Natural killer cell (primary cell): Measurements from ENCODE around the gene SLC38A11. TPM values are rescaled to one million over a fixed set of nuclear protein-coding genes. Genes with fewer than 3 reads are reported as not detected.

Experiments
- ATAC-seq, 3 donors: fragments of 150-1000 bp in 2 of 3; fragments of 200-7000 bp in 1 of 3; cut with Tn5 transposase; 1 replicate in 1 of 3; 2 replicates in 2 of 3; pipeline ENCODE4 v1.10.0; 2021; ENCODE audit warnings: mild to moderate bottlenecking in 2 of 3, moderate library complexity in 2 of 3
- DNase-seq, 2 donors: peaks; one replicate each; pipeline versions ENCODE4 v3.0.0 to v3.0.0-alpha.2; 2013 to 2021; ENCODE audit warnings: mixed read lengths in 1 of 2
- H3K27ac ChIP-seq: one replicate; pipeline ENCODE4 v1.5.1; 2013; ENCODE audit warnings: mild to moderate bottlenecking, low read length
- H3K27me3 ChIP-seq: one replicate; pipeline ENCODE4 v1.6.1; 2013; ENCODE audit warnings: low read length; ENCODE audit not compliant: control insufficient read depth, insufficient read depth
- H3K36me3 ChIP-seq: one replicate; pipeline ENCODE4 v1.6.1; 2013; ENCODE audit warnings: low read length; ENCODE audit not compliant: control insufficient read depth, insufficient read depth
- H3K4me1 ChIP-seq: one replicate; pipeline ENCODE4 v1.6.1; 2013; ENCODE audit warnings: low read length; ENCODE audit not compliant: control insufficient read depth, insufficient read depth
- H3K4me3 ChIP-seq: one replicate; pipeline ENCODE4 v1.5.1; 2013; ENCODE audit warnings: low read length
- H3K9me3 ChIP-seq: one replicate; pipeline ENCODE4 v1.6.1; 2013; ENCODE audit warnings: low read length; ENCODE audit not compliant: control insufficient read depth, insufficient read depth
- H3K27ac Mint-ChIP-seq, 2 donors: one replicate each; pipeline ENCODE4 v1.8.0; 2022; ENCODE audit warnings: mild to moderate bottlenecking in 2 of 2, mixed read lengths in 2 of 2, moderate library complexity in 1 of 2
- H3K27me3 Mint-ChIP-seq, 2 donors: one replicate each; pipeline ENCODE4 v1.8.0; 2022; ENCODE audit warnings: low read depth in 2 of 2, mixed read lengths in 2 of 2
- H3K36me3 Mint-ChIP-seq: one replicate; pipeline ENCODE4 v1.8.0; 2022; ENCODE audit warnings: mixed read lengths
- H3K4me1 Mint-ChIP-seq, 2 donors: one replicate each; pipeline ENCODE4 v1.8.0; 2022; ENCODE audit warnings: mixed read lengths in 2 of 2
- H3K4me3 Mint-ChIP-seq: one replicate; pipeline ENCODE4 v1.8.0; 2022; ENCODE audit warnings: mild to moderate bottlenecking, moderate library complexity, mixed read lengths
- H3K9me3 Mint-ChIP-seq, 2 donors: one replicate each; pipeline ENCODE4 v1.8.0; 2022; ENCODE audit warnings: mixed read lengths in 2 of 2
- WGBS: methylation state at CpG from one replicate; pipeline ENCODE4 v1.1.7; 2013; ENCODE audit warnings: missing lambda C conversion rate; ENCODE audit not compliant: insufficient coverage; 5-methylcytosine and 5-hydroxymethylcytosine counted together
- intact Hi-C: fragments of 100-400 bp; cut with micrococcal nuclease; formaldehyde crosslinking; loops from one replicate; pipeline ENCODE4 v1.14.2; 2022
- total RNA-seq, 4 donors: library from RNA; stranded (reverse); fragments of 120-200 nt in 1 of 4; gene quantifications; one replicate each; pipeline versions ENCODE4 v1.2.3 to v1.2.4, GENCODE V29; 2013 to 2022
- TF ChIP-seq, protein P1 (sequence below): fragments of 200-600 bp; IDR thresholded peaks from one replicate; pipeline ENCODE4 v1.8.0; 2022; ENCODE audit warnings: antibody characterized with exemption

Gene SLC38A11
- total RNA-seq, 3 donors from 2014 or later (not counting 1 experiment from before 2014, with no cell fraction given) = 0.66 TPM; not detected in 2

- Histone ChIP-seq H3K4me3 (no peak overlapping the region), H3K27me3 (no peaks in the 10 kb centered on the region), H3K4me1 (no peaks in the 10 kb centered on the region), H3K9me3 (no peaks in the 10 kb centered on the region), H3K27ac (no peak overlapping the region), H3K36me3 (no peaks in the 10 kb centered on the region)
- intact Hi-C loops = no loop called here
- 71% methylated on average over 2 of the region's 4 CpGs for WGBS
- no peak for DNase-seq
- Mint-ChIP-seq H3K4me1 (peaks cover 6 to 7% of the 10 kb centered on the region in 2 donors), H3K36me3 (no peaks in the 10 kb centered on the region), H3K9me3 (no peaks in the 10 kb centered on the region), H3K27me3 (no peaks in the 10 kb centered on the region), H3K4me3 (no peak overlapping the region), H3K27ac (no peak overlapping the region)
- TF ChIP-seq, protein P1, sequence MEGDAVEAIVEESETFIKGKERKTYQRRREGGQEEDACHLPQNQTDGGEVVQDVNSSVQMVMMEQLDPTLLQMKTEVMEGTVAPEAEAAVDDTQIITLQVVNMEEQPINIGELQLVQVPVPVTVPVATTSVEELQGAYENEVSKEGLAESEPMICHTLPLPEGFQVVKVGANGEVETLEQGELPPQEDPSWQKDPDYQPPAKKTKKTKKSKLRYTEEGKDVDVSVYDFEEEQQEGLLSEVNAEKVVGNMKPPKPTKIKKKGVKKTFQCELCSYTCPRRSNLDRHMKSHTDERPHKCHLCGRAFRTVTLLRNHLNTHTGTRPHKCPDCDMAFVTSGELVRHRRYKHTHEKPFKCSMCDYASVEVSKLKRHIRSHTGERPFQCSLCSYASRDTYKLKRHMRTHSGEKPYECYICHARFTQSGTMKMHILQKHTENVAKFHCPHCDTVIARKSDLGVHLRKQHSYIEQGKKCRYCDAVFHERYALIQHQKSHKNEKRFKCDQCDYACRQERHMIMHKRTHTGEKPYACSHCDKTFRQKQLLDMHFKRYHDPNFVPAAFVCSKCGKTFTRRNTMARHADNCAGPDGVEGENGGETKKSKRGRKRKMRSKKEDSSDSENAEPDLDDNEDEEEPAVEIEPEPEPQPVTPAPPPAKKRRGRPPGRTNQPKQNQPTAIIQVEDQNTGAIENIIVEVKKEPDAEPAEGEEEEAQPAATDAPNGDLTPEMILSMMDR = no peak
- ATAC-seq = no peak
These were observed 67.7 kb downstream of the SLC38A11 start for GRCh38 chr2:164887434-164888144.

DNA sequence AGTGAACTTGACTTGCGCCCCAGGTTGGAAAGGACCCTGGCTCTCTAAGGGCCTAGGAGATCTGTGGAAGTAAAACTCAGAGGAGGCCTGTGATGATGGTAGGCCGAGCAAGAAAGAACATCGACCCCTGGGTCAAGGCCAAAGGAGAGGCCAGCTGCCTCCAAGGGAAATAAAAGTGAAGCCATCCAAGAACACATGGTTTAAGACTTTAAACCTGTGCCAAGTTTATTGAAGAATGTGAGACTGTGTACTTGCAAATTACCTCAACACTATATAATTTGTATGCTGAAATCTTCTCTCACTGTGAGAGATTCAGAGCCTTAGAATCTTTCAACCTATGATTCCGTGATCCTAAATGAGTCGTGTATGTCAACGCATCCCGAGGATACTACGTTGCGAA lies 73.0 kb downstream of the SLC38A11 start:
- Mint-ChIP-seq H3K27ac (no peak overlapping the region), H3K9me3 (no peaks in the 10 kb centered on the region), H3K4me1 (no peaks in the 10 kb centered on the region), H3K4me3 (no peak overlapping the region), H3K36me3 (no peaks in the 10 kb centered on the region), H3K27me3 (no peaks in the 10 kb centered on the region)
- TF ChIP-seq, protein P1 = no peak
- no peak overlapping the region for H3K4me3 ChIP-seq
- DNase-seq = no peak
- intact Hi-C loops = no loop called here
- WGBS = 95% methylated on average over 9 of the region's 9 CpGs
- no peaks in the 10 kb centered on the region for H3K27me3 ChIP-seq
- H3K27ac ChIP-seq = no peak overlapping the region
- ATAC-seq = no peak
- no peaks in the 10 kb centered on the region for H3K9me3 ChIP-seq
- no peaks in the 10 kb centered on the region for H3K4me1 ChIP-seq
- no peaks in the 10 kb centered on the region for H3K36me3 ChIP-seq

GRCh38 chr2:164881524-164881923 lies 73.8 kb downstream of the SLC38A11 start:
- H3K4me1 ChIP-seq = no peaks in the 10 kb centered on the region
- no peaks in the 10 kb centered on the region for H3K36me3 Mint-ChIP-seq
- no peak overlapping the region for H3K27ac Mint-ChIP-seq
- no peak for DNase-seq
- no peak overlapping the region for H3K27ac ChIP-seq
- H3K4me3 Mint-ChIP-seq = no peak overlapping the region
- no peaks in the 10 kb centered on the region for H3K36me3 ChIP-seq
- intact Hi-C loops = no loop called here
- no peaks in the 10 kb centered on the region for H3K9me3 Mint-ChIP-seq
- no peaks in the 10 kb centered on the region for H3K27me3 Mint-ChIP-seq
- no peak for ATAC-seq
- no peaks in the 10 kb centered on the region for H3K27me3 ChIP-seq
- TF ChIP-seq, protein P1 = no peak
- H3K4me3 ChIP-seq = no peak overlapping the region
- 89% methylated on average over 1 of the region's 1 CpG for WGBS
- H3K9me3 ChIP-seq = no peaks in the 10 kb centered on the region
- no peaks in the 10 kb centered on the region for H3K4me1 Mint-ChIP-seq
